NCI-H187 treated with DMSO at 0.1 percent for 48 hours (cell line): ENCODE results near the gene NHLRC3.
"Not testable (repeated sequence)": the region's sequence is repeated elsewhere in the genome, so short reads cannot be mapped to it uniquely, and the experiment has no call there.

Experiments
- DNase-seq: peaks from one replicate; lab custom pipeline; 2025; lab: John Stamatoyannopoulos, UW

Gene NHLRC3

GRCh38 chr13:39047560-39047959, 9.3 kb downstream of the NHLRC3 start:
- DNase-seq, result no peak

- no peak for DNase-seq
These were observed 10.6 kb downstream of the NHLRC3 start for GRCh38 chr13:39048806-39049205.

GRCh38 chr13:39049274-39049673, 11.0 kb downstream of the NHLRC3 start:
- no peak for DNase-seq

- no peak for DNase-seq
These were observed 12.9 kb downstream of the NHLRC3 start for GRCh38 chr13:39051157-39051556.

GRCh38 chr13:39052944-39053343, 14.7 kb downstream of the NHLRC3 start:
- no peak for DNase-seq

- no peak for DNase-seq
These were observed 15.9 kb downstream of the NHLRC3 start for GRCh38 chr13:39054112-39054511.

- DNase-seq, result no peak
These were observed 17.8 kb downstream of the NHLRC3 start for GRCh38 chr13:39056018-39056417.

GRCh38 chr13:39058040-39058439, 19.8 kb downstream of the NHLRC3 start:
- no peak for DNase-seq

GRCh38 chr13:39062004-39062403, 23.7 kb downstream of the NHLRC3 start:
- no peak for DNase-seq

GRCh38 chr13:39072842-39073241, 34.6 kb downstream of the NHLRC3 start:
- no peak for DNase-seq

GRCh38 chr13:39073983-39074382, 35.7 kb downstream of the NHLRC3 start:
- DNase-seq, result no peak

- DNase-seq, result not testable (repeated sequence)
These were observed 48.1 kb downstream of the NHLRC3 start for GRCh38 chr13:39086251-39086945.

GRCh38 chr13:39091586-39091985, 53.3 kb downstream of the NHLRC3 start:
- no peak for DNase-seq

GRCh38 chr13:39095500-39095899, 57.2 kb downstream of the NHLRC3 start:
- no peak for DNase-seq

- no peak for DNase-seq
These were observed 61.0 kb downstream of the NHLRC3 start for GRCh38 chr13:39099231-39099630.
